HT1080 (cell line): ENCODE data around the gene ATP8B3. TPM values are rescaled to one million over a fixed set of nuclear protein-coding genes. Genes with fewer than 3 reads are reported as not detected.
A peak's percentile ranks its signal among the peaks of the same experiment; 100 is the strongest.

Experiments
- DNase-seq: peaks from one replicate; pipeline ENCODE4 v3.0.0-alpha.2; 2015; ENCODE audit warnings: low read depth
- total RNA-seq: library from RNA; depleted of rRNA; stranded (reverse); fragments of >200 nt; shearing (Covaris generic); gene quantifications from 2 replicates; pipeline ENCODE4 v1.2.3, GENCODE V29; 2014

Gene ATP8B3
- total RNA-seq, 1 experiment from 2014 or later: 9.8 TPM

GRCh38 chr19:1757468-1758230, 54.4 kb downstream of the ATP8B3 start:
- DNase-seq: no peak

DNA sequence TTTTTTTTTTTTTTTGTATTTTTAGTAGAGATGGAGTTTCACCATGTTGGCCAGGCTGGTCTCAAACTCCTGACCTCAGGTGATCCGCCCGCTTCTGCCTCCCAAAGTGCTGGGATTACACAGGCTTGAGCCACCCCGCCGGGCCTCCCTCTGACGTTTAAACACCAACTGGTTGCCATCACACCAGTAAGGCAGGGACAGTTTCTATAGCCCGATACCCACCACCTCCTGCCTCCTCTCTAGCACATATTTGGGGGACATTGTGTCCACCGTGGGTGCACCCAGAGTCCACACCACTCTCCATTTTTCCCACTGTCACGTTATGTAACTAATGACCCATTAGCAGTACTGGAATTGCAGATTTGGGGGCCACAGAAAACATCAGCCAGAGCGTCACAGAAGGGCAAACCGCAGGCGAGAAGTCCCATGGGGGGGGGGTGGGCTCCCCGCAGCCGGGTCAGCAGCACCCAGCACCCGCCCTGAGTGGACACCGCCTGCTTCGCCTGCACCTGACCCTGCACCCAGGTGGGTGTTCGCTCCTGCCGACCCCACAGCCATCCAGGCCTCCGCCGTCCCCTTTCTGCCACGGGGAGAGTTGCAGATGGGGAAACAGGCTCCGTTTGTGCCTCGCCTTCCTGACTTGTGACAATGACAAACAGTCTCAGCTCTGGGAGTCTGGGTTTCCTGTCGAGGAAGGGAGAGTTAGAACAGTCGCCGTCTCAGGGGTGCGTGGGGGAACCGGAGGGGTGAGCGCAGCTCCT, 55.2 kb downstream of the ATP8B3 start:
- DNase-seq: no peak

- no peak for DNase-seq
Observed at GRCh38 chr19:1756264-1756663, 55.8 kb downstream of the ATP8B3 start.

DNA sequence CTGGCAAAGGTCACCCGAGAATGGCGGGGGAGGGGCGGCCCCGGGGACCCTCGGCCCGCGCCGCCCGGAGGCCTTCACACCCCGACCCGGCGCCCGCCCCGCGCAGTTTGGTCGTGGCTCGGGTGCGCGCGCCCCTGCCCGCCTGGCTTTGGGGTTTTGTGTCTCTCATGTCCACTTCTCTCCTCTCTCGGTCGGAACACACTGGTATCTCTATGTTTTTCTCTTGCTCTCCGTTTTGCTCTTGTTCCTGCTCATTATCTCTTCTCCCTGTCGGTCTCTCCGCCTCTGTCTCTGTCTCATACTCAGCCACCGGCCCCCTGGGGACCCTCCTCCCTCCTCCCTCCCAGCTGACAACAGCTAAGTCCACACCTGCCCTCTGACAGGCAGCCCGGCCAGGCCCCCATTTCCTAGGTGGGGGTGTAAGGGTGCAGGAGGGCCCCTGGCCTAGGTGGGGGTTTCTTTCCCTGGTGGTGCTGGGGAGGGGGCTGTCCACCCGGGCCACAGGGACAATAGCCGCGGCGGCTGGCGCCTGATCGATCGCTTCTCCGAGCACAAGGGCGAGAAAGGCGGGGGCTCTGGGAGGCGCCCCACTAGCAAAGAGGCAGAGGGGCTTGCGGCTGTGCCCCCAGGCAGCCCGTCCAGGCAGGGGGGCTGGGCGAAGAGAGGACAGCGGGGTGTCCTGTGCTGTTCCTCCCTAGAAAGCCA, 56.5 kb downstream of the ATP8B3 start:
- DNase-seq: no peak

DNA sequence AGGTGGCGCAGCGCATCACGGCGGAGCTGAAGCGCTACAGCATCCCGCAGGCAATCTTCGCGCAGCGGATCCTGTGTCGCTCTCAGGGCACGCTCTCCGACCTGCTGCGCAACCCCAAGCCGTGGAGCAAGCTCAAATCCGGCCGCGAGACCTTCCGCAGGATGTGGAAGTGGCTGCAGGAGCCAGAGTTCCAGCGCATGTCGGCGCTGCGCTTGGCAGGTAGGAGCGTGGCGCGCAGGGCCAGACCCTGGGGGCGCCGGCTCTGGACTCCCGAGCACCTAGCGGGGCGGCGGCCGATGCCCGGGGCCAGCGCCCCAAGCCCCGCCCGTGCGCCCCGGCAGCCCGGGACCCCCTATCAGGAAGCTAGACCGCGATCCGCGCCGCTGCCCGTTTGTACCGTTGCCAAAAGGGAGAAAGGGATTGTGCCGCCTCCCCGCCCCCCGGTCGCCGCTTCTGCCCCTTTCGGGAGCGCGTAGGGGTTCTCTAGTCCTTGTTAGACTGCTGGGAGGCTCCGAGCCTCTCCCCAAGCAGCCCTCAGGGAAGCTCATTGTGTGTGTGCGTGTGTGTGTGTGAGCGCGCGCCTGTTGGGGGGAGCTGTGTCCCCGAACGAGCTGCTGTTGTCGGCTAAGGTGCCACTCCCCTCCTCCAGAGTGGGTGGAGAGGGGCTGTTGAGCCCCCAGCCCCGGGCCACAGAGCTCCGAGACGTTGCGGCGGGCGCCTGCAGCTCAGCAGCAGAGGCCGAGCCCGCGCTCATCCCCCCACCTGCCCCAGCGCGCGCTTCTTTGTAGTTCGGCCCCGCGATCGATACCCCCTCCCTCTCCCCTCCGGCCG, 57.2 kb downstream of the ATP8B3 start:
- no peak for DNase-seq

GRCh38 chr19:1754018-1754635, 57.9 kb downstream of the ATP8B3 start:
- no peak for DNase-seq

GRCh38 chr19:1752757-1753728, 59.0 kb downstream of the ATP8B3 start, which contains the start of gene ONECUT3:
Gene ONECUT3 (plus strand): TSS chr19:1753506. CDS start chr19:1753663, 157 bp downstream.
- no peak for DNase-seq

GRCh38 chr19:1752009-1752756, 59.9 kb downstream of the ATP8B3 start:
- DNase-seq: no peak

- no peak for DNase-seq
Observed at GRCh38 chr19:1751367-1752008, 60.6 kb downstream of the ATP8B3 start.

DNA sequence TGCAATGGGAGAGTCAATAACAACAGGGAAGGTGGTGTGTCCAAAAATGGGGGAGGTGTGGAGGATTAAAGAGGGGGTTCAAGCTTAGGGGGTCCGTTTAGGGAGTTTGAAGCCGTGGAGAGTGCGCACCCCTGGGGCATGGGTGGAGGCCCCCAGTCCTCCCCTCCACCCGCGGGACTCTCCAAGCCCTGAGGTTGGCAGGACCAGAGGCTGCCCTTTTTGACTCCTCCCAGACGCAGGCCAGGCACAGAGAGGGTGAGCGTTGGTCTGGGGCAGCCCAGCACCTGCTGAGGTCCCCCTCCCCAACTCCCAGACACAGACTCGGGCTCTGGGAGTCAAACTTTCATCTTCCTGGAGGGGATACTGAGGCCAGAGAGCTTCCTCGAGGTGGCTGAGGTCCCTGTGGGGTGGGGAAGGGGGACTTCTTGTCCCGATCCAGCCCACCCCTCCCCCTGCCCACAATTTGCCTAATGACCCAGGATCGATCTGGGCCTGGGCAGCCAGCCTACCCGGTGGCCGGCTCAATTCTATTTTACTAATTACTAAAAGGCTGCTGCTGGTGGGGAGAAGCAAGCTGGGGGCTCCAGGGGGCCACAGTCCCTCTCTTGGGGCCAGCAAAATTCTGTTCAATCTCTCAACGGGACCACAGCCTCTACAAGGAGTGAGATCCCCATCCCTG, 61.6 kb downstream of the ATP8B3 start:
- no peak for DNase-seq

- no peak for DNase-seq
Observed at GRCh38 chr19:1749373-1750342, 62.4 kb downstream of the ATP8B3 start.

DNA sequence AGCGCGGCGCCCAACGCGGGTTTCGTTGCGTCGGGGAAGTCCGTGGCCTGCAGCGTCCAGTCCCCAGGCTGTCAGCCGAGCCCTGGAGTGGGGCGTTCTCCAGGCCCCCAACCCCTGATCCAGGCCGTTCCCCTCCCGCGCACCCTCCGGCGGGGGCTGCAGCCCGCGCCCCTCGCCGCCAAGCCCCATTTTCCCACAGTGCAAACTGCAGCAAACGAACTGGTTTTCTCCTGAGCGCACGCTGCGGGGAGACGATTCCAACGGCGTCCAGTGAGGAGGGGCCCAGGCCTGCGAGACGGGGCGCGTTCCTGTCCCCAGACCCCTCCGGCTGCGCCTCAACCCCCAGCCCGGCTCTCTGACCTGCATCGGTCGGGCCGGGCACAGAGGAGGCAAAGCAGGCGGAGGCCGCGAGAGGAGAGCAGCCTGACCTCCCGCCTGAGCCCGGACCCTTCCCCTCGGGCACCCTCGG, 63.2 kb downstream of the ATP8B3 start:
- DNase-seq: no peak

- no peak for DNase-seq
Observed at GRCh38 chr19:1748115-1748872, 63.8 kb downstream of the ATP8B3 start.

GRCh38 chr19:1747285-1748114, 64.6 kb downstream of the ATP8B3 start:
- peak; percentile 100 for DNase-seq
